H1 (cell line): ENCODE data around the gene RBM14. TPM values are rescaled to one million over a fixed set of nuclear protein-coding genes. Genes with fewer than 3 reads are reported as not detected.

Experiments
- polyA plus RNA-seq, 7 experiments: library from polyadenylated mRNA; depleted of rRNA in 3 of 7; stranded (reverse) in 5 of 7; unstranded in 2 of 7; fragments of >200 nt in 5 of 7; fragments of 200-250 nt in 2 of 7; gene quantifications; 1 replicate in 5 of 7; 2 replicates in 1 of 7; 4 replicates in 1 of 7; pipeline versions ENCODE4 v1.2.1 to v1.2.3, GENCODE V29; 2011 to 2013; ENCODE audit warnings: missing spikeins in 2 of 7, mixed read lengths in 2 of 7
- small RNA-seq: library from polyadenylated mRNA; stranded (forward); fragments of <200 nt; extraction: miRNeasy Mini kit (QIAGEN cat#:217004); gene quantifications from one replicate; pipeline ENCODE3, GENCODE V24; 2013; ENCODE audit not compliant: insufficient read depth
- total RNA-seq: library from RNA; stranded (reverse); fragmentation: NEBNext Ultra II Directional; extraction: Animal tissue kit (Norgen Biotek cat#: 25700); gene quantifications from 2 replicates; pipeline ENCODE4 v1.2.1, GENCODE V29; 2021

Gene RBM14
- total and polyA plus RNA-seq, 2 of the 8 experiments (the other 6 are each of a cell fraction or from before 2014, with no cell fraction given), result 67.2 to 142 TPM

Small RNA genes within 50 kb of the gene (small RNA-seq; reads per million reads assigned to genes)
- gene RNU4-39P, result not detected

Other genes starting within 250 kb of the RBM14 start
- gene SLC29A2, start 244.9 kb upstream of the RBM14 start, total RNA-seq, result 29.3 and 32.4 TPM in 2 replicates
- gene SLC29A2, start 244.9 kb upstream of the RBM14 start, polyA plus RNA-seq (2011; rRNA removed), result 31.6 and 42.0 TPM in 2 replicates
- gene NPAS4, start 195.6 kb upstream of the RBM14 start, total RNA-seq, result 0.88 and 0.99 TPM in 2 replicates
- gene NPAS4, start 195.6 kb upstream of the RBM14 start, polyA plus RNA-seq (2011; rRNA removed), result 0.73 and 0.77 TPM in 2 replicates
- gene MRPL11, start 177.8 kb upstream of the RBM14 start, total RNA-seq, result 141 and 152 TPM in 2 replicates
- gene MRPL11, start 177.8 kb upstream of the RBM14 start, polyA plus RNA-seq (2011; rRNA removed), result 105 and 106 TPM in 2 replicates
- gene PELI3, start 149.7 kb upstream of the RBM14 start, total RNA-seq, result 7.6 TPM in 2 replicates
- gene PELI3, start 149.7 kb upstream of the RBM14 start, polyA plus RNA-seq (2011; rRNA removed), result 5.2 and 7.6 TPM in 2 replicates
- gene DPP3, start 136.2 kb upstream of the RBM14 start, total RNA-seq, result 82.7 and 86.4 TPM in 2 replicates
- gene DPP3, start 136.2 kb upstream of the RBM14 start, polyA plus RNA-seq (2011; rRNA removed), result 75.1 and 90.6 TPM in 2 replicates
- 19.1 and 22.1 TPM in 2 replicates for gene BBS1, start 106.0 kb upstream of the RBM14 start, total RNA-seq
- gene BBS1, start 106.0 kb upstream of the RBM14 start, polyA plus RNA-seq (2011; rRNA removed), result 19.5 and 33.7 TPM in 2 replicates
- 7.0 and 8.4 TPM in 2 replicates for gene ZDHHC24, start 70.6 kb upstream of the RBM14 start, total RNA-seq
- 9.7 and 15.6 TPM in 2 replicates for gene ZDHHC24, start 70.6 kb upstream of the RBM14 start, polyA plus RNA-seq (2011; rRNA removed)
- 28.2 and 30.8 TPM in 2 replicates for gene ACTN3, start 69.7 kb upstream of the RBM14 start, total RNA-seq
- gene ACTN3, start 69.7 kb upstream of the RBM14 start, polyA plus RNA-seq (2011; rRNA removed), result 36.7 and 46.2 TPM in 2 replicates
- 0.36 and 0.58 TPM in 2 replicates for gene CTSF, start 48.0 kb upstream of the RBM14 start, total RNA-seq
- 2.3 and 2.6 TPM in 2 replicates for gene CTSF, start 48.0 kb upstream of the RBM14 start, polyA plus RNA-seq (2011; rRNA removed)
- 0.99 and 1.1 TPM in 2 replicates for gene CCDC87, start 23.6 kb upstream of the RBM14 start, total RNA-seq
- 0.32 and 0.63 TPM in 2 replicates for gene CCDC87, start 23.6 kb upstream of the RBM14 start, polyA plus RNA-seq (2011; rRNA removed)
- 35.2 and 37.1 TPM in 2 replicates for gene CCS, start 23.4 kb upstream of the RBM14 start, total RNA-seq
- 37.7 and 57.7 TPM in 2 replicates for gene CCS, start 23.4 kb upstream of the RBM14 start, polyA plus RNA-seq (2011; rRNA removed)
- 192 and 201 TPM in 2 replicates for gene RBM4, start 22.1 kb downstream of the RBM14 start, total RNA-seq
- 276 and 330 TPM in 2 replicates for gene RBM4, start 22.1 kb downstream of the RBM14 start, polyA plus RNA-seq (2011; rRNA removed)
- 27.5 and 30.6 TPM in 2 replicates for gene RBM4B, start 61.3 kb downstream of the RBM14 start, total RNA-seq
- gene RBM4B, start 61.3 kb downstream of the RBM14 start, polyA plus RNA-seq (2011; rRNA removed), result 19.2 and 30.5 TPM in 2 replicates
- gene SPTBN2, start 112.6 kb downstream of the RBM14 start, total RNA-seq, result 69.0 and 71.4 TPM in 2 replicates
- gene SPTBN2, start 112.6 kb downstream of the RBM14 start, polyA plus RNA-seq (2011; rRNA removed), result 19.1 and 25.9 TPM in 2 replicates
- gene RCE1, start 226.8 kb downstream of the RBM14 start, total RNA-seq, result 33.7 and 35.8 TPM in 2 replicates
- 84.8 and 119 TPM in 2 replicates for gene RCE1, start 226.8 kb downstream of the RBM14 start, polyA plus RNA-seq (2011; rRNA removed)
- 64.3 and 67.6 TPM in 2 replicates for gene LRFN4, start 240.4 kb downstream of the RBM14 start, total RNA-seq
- gene LRFN4, start 240.4 kb downstream of the RBM14 start, polyA plus RNA-seq (2011; rRNA removed), result 49.8 and 66.9 TPM in 2 replicates